GM12873 (cell line): ENCODE measurements around the gene SGCA.

Experiments
- TF ChIP-seq, protein P1 (sequence below): IDR thresholded peaks from 2 replicates; pipeline ENCODE4 v1.5.1; 2012; ENCODE audit warnings: low read depth, mild to moderate bottlenecking, moderate library complexity, low read length, control low read depth; ENCODE audit not compliant: insufficient read depth; ENCODE audit errors: missing control alignments

The SGCA gene

DNA sequence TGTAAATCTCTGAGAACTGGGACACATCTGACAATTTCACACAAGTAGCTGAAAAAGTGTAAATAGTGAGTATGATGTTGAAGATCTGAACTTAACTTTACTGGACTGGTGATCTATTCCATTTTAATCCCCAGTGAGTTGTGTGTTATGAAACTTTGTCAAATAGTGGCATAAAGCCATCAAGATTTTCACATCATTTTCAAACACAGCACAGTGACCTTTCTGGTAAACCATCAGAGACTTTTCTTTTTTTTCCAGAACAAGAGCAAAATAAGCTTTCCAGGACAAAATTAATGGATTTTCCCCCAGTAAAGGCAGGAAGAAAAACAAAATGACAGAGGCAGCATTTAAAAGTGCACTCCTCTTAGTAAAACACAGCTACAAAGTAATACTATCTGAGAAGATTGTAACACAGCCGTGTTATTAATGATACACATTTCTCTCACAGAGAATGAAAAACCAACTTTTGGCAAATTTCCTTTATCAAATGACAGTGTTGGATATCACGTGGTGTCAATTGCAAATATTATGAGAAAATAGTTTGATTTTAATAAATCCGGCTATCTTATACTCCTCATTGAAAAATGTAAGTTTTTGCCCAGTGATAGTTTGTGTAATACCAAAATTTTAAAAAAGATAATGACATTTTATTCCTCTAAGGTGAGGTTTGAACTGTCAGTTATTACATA lies 52.4 kb downstream of the SGCA start:
- TF ChIP-seq, protein P1, sequence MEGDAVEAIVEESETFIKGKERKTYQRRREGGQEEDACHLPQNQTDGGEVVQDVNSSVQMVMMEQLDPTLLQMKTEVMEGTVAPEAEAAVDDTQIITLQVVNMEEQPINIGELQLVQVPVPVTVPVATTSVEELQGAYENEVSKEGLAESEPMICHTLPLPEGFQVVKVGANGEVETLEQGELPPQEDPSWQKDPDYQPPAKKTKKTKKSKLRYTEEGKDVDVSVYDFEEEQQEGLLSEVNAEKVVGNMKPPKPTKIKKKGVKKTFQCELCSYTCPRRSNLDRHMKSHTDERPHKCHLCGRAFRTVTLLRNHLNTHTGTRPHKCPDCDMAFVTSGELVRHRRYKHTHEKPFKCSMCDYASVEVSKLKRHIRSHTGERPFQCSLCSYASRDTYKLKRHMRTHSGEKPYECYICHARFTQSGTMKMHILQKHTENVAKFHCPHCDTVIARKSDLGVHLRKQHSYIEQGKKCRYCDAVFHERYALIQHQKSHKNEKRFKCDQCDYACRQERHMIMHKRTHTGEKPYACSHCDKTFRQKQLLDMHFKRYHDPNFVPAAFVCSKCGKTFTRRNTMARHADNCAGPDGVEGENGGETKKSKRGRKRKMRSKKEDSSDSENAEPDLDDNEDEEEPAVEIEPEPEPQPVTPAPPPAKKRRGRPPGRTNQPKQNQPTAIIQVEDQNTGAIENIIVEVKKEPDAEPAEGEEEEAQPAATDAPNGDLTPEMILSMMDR: no peak

DNA sequence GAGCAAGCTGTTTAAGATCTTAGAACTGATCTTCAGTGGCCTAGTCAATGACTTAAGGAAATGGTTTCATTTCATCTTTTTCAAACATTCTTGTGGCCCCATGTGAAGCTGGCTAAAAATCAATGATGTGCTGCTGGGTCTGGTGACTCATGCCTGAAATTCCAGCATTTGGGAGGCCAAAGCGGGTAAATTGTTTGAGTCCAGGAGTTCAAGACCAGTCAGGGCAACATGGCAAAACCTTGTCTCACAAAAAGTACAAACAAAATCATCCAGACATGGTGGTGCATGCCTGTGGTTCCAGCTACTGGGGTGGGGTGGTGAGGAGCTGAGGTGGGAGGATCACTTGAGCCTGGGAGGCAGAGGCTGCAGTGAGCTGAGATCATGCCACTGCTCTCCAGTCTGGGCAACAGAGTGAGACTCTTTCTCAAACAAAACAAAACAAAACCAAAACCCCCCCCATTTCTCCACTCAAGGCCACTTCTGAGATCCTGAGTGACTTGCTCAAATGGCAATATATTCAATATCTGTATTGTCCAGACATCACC lies 53.0 kb downstream of the SGCA start:
- TF ChIP-seq, protein P1: no peak

DNA sequence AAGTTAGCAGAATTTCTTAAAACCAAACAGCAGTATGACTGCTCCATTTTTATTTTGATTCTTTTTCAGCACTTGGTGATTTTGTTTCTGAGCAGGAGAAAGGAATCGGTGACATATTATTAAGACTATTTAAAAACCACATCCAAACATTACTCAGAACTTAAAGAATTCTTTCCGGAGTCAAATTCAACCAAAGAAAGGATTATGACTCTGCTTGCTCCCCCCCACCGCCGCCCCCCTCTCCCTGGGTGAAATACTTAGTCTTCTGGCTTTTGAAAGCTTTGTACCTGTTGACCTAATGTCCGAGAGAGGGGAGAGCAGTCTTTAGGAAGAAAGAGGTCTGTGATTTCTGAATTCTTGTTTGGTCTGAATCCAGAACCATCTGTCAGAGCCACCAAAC lies 53.5 kb downstream of the SGCA start:
- TF ChIP-seq, protein P1: no peak

- TF ChIP-seq, protein P1: no peak
These were observed 54.2 kb downstream of the SGCA start for GRCh38 chr17:50219939-50220465.

DNA sequence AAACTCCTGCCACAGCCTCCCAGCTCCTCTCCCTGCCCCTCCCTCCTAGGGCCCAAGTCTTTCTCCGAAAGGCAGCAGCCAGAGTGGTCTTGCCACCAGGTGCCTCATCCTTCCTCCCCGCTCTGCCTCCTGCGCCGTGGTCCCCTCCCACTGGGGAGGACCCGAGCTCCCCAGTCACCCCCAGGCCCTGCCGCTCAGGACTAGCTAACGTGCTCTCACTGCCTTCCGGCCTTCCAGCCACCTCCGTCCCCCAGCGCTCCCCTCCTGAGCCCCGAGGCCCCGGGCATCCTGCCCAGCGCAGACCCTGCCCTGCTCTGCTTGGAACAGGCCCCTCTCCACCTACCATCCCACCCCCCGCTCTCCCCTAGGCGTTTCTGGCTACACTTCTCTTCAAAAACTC lies 55.0 kb downstream of the SGCA start:
- TF ChIP-seq, protein P1: no peak

DNA sequence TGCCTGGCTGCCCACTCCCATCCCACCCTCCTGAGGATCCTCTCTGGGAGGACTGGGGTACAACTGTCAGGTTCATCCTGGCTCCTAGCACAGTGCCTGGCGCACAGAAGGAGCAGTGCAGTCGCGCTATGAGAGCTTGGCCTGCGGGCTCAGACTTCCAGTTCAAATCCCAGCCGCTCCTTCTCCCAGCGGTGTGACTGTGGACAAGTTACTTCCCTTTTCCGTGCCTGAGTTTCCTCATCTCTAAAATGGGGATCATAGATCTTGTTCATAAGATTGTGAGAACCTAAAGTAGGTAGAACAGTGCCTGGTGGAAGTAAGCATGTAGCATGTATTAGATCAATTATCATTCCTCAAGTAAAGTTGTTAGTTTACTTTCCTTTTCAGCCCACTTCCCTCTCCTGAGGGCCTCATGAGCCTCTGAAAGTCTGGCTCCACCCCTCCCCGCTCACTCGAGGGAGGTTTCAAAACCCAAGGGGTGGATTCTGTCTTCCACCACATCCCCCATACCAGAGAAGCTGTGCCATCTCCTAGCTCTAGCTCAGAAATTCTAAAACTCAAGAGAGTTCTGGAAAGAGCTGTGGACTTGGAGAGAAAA lies 55.6 kb downstream of the SGCA start:
- TF ChIP-seq, protein P1: no peak

GRCh38 chr17:50221864-50222545 lies 56.2 kb downstream of the SGCA start:
- TF ChIP-seq, protein P1: no peak
